AG08395 (cell line): ENCODE measurements around the gene CEP104.
A peak's percentile ranks its signal among the peaks of the same experiment; 100 is the strongest.

Experiments
- DNase-seq: peaks from one replicate; pipeline ENCODE4 v3.0.0; 2012; ENCODE audit warnings: mixed read lengths, low spot score

CEP104 gene

DNA sequence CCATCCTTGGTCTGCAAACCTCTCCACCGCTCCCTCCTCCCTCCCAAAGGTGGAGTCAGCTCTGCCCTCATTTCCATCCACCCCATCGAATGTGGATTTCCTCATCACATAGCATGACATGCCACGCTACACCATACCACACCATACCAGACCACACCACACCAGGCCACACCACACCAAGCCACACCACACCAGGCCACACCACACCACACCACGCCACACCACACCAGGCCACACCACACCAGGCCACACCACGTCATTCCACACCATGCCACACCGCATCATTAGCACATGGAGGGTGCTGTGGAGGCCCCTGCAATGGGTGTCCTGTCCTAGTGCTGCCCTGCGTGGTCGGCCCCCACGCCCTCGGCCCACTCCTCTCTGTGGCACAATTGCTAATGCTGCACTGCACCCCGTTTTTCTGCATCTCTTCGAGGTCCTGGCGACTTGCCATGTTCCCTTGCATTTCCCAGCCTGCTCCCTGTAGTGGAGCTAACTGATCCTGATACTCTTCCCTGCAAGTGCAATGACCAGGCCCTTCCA lies 11.5 kb upstream of the CEP104 start:
- no peak for DNase-seq

GRCh38 chr1:3865606-3866160 lies 8.7 kb upstream of the CEP104 start:
- no peak for DNase-seq

GRCh38 chr1:3864884-3865283 lies 7.9 kb upstream of the CEP104 start:
- no peak for DNase-seq

GRCh38 chr1:3863231-3863935 lies 6.4 kb upstream of the CEP104 start:
- DNase-seq, result no peak

GRCh38 chr1:3858231-3858981 lies 1.4 kb upstream of the CEP104 start:
- DNase-seq, result peak; percentile 31

DNA sequence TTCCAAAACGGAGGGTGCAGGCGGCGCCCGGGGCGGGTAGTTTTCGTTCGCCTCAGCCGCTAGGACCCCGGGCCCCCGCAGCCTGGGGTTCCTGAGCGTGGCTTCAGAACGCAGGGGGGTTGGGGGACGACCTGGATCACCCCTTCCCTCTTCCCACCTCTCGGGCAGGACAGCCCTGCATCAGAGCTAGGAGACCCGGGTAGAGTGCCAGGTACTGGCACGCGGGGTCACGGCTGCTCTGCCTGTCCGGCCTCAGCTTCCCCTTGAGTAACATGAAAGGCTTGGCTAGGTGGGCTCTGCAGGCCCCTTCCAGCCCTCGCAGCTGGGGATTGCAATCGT lies 749 bp upstream of the CEP104 start:
- DNase-seq, result peak; percentile 6

DNA sequence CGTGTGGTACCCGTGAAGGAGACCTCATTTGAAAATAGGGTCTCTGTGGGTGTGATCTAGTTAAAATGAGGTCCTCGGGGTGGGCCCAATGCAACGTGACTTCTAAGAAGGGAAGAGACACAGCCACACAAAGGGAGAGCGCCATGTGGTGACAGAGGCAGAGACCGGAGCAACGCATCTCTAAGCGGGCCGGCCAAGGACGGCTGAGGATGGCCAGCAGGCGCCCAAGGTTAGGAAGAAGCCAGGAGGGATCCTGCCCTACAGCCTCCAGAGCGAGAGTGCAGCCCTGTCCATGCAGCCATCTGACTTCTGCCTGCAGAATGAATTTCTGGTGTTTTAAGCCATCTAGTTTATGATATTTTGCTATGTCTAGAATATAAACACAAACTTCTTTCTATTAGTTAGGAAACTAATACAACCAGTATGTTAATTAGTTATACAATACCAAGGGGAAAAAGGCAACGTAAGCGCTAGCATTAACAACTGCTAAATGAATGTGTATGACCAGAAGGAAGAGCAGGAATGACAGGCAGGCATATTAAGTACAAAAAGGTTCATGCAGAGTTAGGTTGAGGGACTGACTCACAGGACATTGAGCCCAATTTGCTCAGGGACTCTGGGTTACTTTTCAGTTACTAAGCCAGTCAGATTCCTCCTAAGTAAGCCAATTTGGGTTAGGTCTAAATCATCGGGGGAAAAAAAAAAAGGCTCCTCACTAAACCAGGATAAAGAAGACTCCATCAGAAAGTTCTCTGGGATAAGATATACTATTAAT lies 4.1 kb downstream of the CEP104 start:
- no peak for DNase-seq

- DNase-seq, result no peak
These were observed 4.9 kb downstream of the CEP104 start for GRCh38 chr1:3852091-3852490.

DNA sequence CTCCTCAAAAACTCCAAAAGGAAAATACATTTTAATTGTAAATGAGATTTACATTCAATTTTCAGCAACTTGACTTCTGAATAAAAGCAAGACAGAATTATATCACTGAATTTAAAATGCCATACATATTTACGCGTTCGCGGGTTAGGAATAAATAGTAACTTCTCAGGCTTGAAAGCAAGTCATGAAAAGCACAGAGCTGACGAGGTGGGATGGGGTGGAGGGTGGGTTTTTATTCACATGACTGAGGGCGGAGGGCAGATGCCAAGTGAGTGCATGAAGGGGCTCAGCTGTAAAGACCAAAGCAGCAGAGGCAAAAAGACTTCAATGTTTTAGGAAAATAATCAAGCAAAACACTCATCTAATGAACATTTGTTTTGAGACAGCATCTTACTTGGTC lies 5.7 kb downstream of the CEP104 start:
- no peak for DNase-seq

GRCh38 chr1:3850857-3851256 lies 6.2 kb downstream of the CEP104 start:
- DNase-seq, result no peak

GRCh38 chr1:3847081-3847480 lies 9.9 kb downstream of the CEP104 start:
- no peak for DNase-seq

DNA sequence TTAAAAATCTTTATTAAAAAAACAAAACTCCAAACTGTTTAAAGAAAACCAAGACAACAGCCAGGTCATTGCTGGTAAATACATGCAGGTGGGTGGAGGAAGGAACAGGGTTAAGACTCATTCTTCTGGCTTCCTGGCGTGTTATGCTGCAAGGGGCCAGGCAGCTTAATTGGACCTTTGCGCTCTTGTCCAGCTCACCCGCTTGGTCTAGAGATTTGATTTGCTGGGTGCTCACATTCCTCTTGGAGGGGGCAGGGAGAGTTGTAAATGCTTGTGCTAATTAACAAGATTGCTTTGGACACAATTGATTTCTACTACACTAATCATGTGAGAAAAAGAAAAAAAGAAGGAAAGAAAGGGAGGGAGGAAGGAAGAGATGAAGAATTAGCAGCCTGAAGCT lies 10.5 kb downstream of the CEP104 start:
- DNase-seq, result no peak

- DNase-seq, result no peak
These were observed 14.1 kb downstream of the CEP104 start for GRCh38 chr1:3842912-3843311.

DNA sequence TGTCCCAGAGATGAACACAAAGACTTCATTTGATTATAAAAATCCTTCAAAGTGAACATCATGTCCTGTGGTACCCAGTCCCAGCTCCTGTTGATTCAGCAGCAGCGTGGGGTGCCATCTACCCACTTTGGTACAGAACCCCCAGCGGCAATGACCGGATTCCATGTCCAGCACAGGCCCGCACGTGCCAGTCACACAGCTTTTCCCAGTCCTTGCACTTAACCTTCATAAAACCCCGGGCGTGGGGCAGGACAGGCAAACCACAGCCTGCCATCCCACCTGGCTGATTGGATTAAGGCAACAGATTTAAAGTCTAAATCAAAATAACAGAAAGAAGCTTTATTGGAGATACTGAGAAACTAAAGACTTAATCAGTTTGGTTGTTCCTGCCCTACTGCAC lies 15.5 kb downstream of the CEP104 start:
- no peak for DNase-seq

- no peak for DNase-seq
These were observed 18.2 kb downstream of the CEP104 start for GRCh38 chr1:3838788-3839187.

DNA sequence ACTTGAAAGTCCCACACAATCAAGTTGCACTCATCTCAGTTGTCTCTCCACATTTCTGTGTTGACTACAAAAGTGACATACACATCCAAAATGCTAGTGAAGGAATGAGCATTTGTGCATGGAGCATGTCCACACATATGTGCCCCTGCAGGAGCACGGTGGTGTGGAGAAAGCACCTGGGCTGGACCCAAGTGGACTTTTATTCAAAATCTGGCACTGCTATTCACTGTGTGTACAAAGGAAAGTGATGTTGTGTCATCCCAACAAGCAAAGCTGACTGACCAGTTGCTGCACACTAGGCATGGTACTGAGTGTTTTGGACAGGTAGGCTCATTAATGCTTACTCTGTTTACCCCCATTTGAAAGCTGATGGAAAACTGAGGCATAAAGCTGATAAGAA lies 19.3 kb downstream of the CEP104 start:
- DNase-seq, result no peak

- no peak for DNase-seq
These were observed 19.8 kb downstream of the CEP104 start for GRCh38 chr1:3837200-3837599.

DNA sequence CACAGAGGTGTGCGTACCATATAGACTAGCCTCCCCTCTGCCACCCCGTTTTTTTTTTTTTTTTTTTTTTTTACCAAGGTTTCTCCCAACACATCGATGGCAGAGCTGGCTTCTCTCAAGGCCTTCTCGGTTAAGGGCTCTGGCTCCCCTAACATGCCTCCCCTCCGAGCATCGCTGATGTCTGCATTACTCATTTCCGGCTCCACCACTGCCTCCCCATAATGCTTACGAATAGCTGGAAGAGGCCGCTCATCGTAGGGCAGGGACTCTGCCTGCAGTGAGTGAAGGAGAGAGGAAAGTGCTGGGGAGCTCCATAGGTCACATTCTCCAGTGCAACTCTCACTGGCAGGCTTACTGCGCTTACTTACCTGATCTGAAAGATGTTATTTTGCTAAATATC lies 20.6 kb downstream of the CEP104 start:
- DNase-seq, result no peak

DNA sequence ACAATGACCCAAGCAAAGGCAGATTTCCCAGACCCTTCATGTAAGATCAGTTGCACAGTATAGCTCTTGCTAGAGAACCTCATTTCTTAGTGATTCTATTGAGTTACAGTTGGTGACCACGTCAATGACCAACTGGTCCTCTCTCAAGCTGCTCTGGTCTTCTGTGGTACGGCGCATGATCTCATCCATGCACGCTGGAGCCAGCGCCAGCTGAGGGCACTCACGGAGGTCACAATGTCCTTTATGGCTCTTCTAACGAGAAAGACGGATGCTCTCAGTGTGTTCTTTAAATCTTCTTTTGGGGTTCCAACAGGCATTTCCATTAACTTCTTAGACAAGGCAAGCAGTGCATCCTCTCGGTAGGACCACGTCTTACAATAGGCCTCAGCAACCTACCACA lies 22.3 kb downstream of the CEP104 start:
- DNase-seq, result no peak

- DNase-seq, result peak; percentile 62
These were observed 25.3 kb downstream of the CEP104 start for GRCh38 chr1:3831689-3832088.

DNA sequence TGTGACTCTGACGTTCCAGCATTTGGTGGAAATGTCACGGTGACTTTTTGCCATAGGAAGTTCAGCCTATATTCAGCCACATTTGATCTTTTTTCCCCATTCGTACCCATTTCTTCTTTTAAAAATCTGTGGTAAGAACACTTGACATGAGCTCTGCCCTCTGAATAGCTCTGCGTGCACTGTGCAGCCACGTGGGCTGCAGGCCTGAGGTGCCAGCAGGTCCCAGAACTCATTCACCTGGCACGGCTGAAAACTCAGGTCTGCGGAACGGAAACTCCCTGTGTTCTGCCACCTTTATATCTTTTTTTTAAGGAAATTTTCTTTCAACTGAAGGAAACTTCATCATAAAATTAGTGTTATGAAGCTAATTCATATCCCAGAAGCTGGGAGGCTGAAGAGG lies 28.6 kb downstream of the CEP104 start:
- no peak for DNase-seq

GRCh38 chr1:3827813-3828307 lies 29.2 kb downstream of the CEP104 start:
- peak; percentile 28 for DNase-seq
